GM21447 (cell line): ENCODE data around the gene HIRA.

Experiments used
- ATAC-seq: cut with Tn5 transposase; IDR thresholded peaks from one replicate; pipeline ENCODE4 v1.9.1; 2021; ENCODE audit not compliant: unreplicated experiment

Gene HIRA

DNA sequence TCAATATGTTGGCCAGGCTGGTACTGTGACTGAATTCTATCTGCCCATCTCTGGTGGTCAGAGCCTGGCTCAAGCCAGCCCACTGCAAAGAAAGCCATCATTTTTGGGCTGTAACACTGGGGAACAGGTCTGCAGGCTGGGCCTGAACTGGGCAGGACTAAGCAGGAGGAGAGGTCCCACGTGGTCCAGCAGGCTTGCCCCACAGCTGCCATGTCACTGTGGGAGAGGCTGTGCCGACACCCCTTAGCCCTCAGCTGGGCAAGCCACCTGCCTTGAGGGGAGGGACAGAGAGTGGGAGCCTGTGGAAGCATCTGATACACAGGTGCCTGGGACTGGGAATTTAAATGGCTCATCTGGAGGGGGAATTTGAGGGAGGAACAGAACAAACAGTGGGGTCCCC, 73.3 kb downstream of the HIRA start:
- no peak for ATAC-seq

DNA sequence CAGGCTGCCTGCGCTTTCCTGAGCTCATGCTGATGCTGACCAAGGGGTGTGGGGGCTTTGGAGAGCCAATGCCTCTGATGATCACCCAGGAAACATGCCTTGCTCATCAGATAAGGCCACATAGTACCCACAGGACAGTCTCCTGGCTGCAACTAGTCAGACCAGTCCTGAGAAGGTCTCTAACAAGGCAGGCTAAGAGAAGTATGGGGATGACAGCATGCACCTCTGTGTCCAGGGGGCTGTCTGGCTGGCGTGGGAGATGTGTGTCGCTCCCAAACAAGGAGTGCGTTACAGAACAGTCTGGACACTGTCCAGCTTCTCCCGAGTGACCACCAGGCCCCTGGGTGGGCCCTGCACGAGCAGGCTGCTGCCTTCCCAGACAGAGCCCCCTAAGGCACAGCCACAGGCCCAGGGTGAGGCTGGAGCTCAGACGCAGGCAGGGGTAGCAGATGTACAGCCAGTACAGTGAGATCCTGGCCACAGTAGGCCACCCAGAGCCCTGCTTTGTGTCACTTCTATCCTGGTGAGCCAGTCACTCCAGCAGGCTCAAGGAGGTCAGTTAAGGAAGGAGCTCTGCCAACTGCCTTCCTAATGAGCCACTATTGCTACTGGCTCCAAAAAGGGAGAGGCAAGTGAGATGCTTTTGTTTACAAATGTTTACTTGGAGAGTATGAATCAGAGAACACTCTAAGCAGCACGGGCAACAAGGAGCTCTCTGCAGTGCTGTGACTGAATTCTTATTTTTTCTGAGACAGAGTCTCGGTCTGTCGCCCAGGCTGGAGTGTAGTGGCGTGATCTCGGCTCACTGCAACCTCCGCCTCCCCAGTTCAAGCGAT, 74.0 kb downstream of the HIRA start:
- ATAC-seq = no peak

DNA sequence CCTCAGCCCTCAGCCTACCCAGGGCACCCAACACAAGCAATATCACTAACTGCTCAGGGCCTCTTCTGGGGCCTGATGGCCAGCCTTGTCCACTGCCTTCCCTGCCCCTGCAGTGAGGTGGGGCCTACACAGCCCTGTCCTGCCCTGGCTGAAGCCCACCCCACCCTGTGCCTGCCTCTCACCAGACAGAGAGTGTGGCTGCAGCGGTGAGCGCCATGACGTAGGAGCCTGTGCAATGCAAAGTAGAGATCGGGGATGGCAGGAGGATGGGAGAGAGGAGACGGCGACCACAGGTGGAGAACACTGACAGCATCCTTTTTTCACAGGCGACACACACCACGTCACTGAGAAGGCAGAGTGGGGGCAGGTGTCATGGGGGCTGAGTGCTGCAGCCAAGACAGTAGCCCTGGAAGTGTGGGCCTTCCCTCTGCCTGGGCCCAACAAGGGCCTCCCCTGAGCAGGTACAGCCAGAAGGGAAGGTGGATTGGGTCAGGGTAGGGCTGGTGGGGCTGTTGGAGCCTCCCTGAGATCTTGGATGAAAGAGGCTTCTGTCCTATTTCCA, 74.7 kb downstream of the HIRA start:
- no peak for ATAC-seq

GRCh38 chr22:19355413-19356157, 75.9 kb downstream of the HIRA start:
- ATAC-seq = no peak

DNA sequence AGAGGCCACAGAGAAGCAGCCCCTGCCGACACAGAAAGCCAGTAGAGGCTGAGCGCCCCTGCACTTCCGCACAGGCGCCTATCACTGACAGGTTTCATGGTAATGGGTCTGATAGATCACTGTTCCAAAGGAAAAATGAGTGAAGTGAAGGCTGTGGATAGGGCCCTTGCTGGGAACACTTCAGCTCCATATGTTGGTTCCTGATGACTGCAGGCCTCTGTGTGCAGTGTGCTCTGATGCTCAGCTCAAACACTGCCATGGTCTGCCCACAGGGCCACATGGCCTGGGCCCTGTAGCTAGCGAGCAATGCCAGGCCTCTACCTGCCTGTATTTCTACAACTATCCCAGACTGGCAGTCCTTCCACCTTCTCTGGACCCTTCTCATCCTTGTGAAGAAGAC, 77.3 kb downstream of the HIRA start:
- ATAC-seq = no peak

DNA sequence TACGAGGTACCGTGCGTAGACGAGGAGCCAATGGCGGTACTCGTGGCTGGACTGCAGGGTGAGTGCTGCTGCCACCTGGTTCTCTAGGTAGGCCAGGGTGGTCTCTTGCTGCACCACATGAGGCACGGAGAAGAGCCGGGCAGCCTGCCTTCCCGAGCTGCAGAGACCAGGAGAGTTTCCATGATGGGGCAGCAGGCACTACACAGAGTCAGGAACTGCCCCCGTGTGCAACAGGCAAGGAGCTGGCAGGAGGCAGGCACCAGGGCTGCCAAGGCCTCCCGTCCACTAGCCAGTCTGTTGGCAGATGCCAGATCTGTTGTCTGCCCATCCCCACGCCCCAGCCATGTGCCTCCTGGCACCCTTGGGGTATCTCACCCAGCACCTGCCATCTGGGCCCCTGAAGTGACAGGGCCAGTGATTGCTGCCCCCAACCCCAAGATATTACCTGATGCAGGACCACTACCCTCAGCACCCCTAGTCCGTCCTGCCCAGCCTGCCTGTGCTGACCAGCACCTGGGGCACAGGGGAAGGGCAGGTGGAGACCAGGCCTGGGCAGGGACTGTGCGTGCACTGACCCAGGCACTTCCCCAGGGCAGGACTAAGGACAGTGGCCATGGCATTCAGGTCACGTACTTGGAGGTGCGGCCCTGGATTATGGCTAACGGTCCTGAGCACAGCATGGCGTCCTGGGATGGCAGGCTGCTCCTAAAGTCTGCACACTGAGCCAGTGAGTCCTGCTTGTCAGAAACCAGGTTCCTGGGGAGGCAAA, 78.0 kb downstream of the HIRA start:
- ATAC-seq = no peak

DNA sequence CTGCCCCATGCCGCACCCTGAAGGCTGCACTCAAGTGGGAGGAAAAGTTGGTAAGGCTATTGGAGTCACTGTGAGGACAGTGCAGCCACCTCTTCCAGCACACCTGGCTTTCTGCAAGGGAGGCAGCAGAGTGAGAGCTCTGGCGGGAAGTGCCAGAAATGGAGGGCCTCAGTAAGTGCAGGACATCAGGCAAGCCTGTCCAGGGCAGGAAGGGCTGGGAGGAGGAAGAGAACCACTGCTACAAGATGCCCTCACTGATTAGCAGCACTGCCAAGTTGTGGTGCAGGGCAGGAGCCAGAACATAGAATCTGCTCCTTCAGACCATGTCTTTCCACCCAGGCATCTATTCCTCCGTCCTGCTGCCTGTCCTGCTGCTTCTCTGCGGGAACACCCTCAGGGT, 78.8 kb downstream of the HIRA start:
- no peak for ATAC-seq

DNA sequence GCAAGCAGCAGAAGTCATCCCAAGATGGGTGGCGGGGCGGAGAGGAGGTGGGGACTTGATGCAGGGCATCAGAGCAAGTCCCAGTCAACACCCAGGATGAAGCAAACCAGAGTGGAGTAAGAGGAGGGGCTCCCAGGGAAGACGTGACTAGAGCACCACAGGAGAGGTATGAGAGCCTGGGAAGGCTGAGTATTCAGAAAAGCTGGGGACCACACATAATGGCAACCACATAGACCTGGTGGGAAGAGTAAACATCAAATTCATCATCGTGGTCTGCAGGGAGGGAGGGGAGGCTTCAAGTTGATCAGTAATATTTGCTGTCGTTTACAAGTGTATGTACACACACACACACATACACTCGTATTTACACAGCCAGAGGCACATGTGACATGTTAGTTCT, 79.3 kb downstream of the HIRA start:
- ATAC-seq = no peak

- ATAC-seq = no peak
Observed at GRCh38 chr22:19351604-19352003, 79.9 kb downstream of the HIRA start.

GRCh38 chr22:19350947-19351346, 80.6 kb downstream of the HIRA start:
- ATAC-seq = no peak

GRCh38 chr22:19350476-19350859, 81.1 kb downstream of the HIRA start:
- no peak for ATAC-seq

DNA sequence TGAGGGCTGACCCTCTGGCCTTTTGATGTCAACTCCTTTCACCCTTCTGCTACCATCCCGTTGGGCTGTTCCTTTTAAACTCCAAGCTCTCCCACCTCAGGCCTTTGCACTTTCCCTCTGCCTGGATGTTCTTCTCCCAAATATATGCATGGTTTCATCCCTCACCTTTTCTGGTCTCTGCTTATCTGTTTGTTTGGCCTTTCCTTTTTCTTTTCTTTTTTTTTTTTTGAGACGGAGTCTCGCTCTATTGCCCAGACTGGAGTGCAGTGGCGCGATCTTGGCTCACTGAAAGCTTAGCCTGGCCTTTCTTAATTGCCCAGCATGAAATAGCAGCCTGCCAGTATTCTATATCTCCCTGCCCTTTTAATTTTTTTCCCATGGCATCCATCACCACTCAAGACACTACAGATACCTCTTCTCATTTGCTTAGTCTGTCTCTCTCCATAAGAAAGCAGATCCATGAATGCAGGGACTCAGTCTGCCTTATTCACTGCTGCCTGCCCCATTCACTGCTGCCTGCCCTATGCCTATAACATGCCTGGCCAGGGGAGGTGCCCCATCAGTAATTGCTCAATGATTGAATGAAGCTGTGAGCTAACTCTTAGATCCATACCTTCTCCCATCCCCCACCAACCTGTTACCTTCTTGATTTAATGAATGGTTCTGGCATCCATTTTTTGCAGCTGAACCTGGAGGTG, 81.6 kb downstream of the HIRA start:
- no peak for ATAC-seq

DNA sequence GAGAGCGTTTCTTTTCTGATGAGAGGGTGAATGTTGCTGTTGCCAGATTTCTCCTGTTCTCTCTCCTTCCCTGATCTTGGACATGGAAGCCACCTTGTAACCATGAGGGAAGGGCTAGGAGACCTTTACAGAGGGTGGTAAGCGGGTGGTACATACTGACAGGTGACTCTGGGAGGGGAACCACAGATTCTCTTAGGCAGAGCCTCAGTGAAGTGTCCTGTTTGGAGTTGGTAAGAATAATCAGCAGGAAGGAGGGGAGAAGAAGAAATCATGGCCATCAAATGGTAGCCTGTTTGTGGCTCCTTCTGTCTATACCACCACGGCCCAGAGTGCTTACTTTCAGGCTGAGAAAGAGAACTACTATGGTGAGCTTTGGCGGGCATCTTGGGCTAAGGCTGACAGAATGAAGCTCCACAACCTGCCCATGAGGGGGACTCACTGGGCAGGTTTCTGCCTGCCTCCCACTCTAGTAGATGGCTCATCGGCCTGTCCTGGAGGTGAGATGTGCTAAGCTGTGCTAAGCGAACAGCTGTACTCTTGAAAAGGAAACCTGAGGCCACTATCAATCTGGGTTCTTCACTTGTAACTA, 84.8 kb downstream of the HIRA start:
- ATAC-seq = no peak

DNA sequence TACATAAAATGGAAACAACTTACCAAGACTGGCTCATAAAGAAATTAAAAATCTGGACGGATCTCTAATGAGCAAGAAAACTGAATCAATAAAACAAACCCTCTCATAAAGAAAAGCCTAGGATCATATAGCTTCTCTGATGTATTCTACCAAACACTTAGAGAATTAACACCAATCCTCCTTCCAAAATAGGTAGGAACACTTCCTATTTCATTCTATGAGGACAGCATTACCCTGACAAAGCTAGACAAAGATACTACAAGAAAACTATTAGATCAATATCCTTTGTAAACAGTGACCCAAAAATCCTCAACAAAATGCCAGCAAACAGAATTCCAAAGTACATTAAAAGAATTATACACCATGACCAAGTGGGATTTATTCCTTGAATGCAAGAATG, 87.1 kb downstream of the HIRA start:
- ATAC-seq = no peak

GRCh38 chr22:19343470-19343869, 88.1 kb downstream of the HIRA start:
- ATAC-seq = no peak

DNA sequence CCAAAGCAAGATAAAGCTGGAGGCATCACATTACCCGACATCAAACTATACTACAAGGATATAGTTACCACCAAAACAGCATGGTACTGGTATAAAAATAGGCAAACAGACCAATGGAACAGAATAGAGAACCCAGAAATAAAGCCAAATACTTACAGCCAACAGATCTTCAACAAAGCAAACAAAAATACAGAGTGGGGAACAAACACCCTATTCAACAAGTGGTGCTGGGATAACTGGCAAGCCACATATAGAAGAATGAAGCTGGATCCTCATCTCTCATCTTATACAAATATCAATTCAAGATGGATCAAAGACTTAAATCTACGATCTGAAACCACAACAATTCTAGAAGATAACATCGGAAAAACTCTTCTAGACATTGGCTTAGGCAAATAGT, 90.0 kb downstream of the HIRA start:
- ATAC-seq = no peak

- no peak for ATAC-seq
Observed at GRCh38 chr22:19337137-19337536, 94.4 kb downstream of the HIRA start.

DNA sequence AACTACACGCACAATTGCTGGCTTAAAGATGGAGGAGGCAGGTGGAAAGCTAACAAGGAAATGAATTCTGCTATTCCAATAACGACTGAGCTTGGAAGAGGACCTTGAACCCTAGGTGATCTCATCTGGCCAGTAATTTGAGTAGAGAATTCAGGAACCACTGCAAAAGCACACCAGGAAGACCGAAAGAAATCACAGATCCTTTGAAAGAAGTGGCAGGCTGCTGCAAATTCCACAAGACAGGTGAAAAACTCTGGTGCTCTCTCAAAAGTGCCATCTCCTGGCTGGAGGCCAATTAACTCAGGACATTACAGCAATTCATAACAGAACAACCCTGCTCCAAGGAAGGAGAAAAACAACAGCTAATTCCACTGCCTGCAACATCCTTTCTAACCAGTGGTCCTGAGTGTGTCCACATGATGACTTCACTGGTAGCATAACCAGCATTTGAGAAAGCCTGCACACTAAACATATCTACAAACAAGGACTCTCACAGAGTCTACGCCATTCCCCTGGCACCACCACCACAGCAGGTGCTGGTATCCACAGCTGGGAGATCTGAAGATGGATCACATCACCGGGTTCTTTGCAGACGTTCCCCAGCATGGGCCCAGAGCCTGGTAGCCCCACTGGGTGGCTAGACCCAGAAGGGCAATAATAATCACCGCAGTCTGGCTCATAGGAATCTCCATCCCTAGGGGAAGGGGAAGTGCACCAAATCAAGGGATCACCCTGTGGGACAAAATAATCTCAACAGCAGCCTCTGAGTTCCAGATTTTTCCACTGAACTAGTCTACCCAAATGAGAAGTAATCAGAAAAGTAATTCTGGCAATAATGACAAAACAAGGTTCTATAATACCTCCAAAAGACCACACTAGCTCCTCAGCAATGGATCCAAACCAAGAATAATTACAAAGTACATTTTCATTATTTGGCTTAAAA, 95.1 kb downstream of the HIRA start:
- no peak for ATAC-seq

- ATAC-seq = no peak
Observed at GRCh38 chr22:19331975-19332374, 99.6 kb downstream of the HIRA start.
